H1 (cell line): ENCODE measurements around the gene FGF19. TPM values are rescaled to one million over a fixed set of nuclear protein-coding genes. Genes with fewer than 3 reads are reported as not detected.
A peak's percentile ranks its signal among the peaks of the same experiment; 100 is the strongest.

Experiments used
- CTCF ChIA-PET: fragments of 300-600 bp; sonication (Branson Sonifier 250); formaldehyde crosslinking; loops from one replicate; lab custom pipeline; 2021; ENCODE audit not compliant: partially characterized antibody; lab: Charles Lee
- POLR2A ChIA-PET: fragments of 300-600 bp; sonication (Branson Sonifier 250); formaldehyde crosslinking; loops from one replicate; lab custom pipeline; 2021; ENCODE audit warnings: inconsistent platforms; ENCODE audit not compliant: partially characterized antibody; lab: Charles Lee
- DNase-seq, 2 experiments: peaks; one replicate each; pipeline versions ENCODE4 v3.0.0 to v3.0.0-alpha.2; 2010 to 2022; ENCODE audit warnings: low spot score in 2 of 2, low read depth in 1 of 2, mixed read lengths in 1 of 2
- FAIRE-seq: peaks from 2 replicates; lab custom pipeline; 2011; peaks lifted over from hg19 to GRCh38; lab: Jason Lieb, UNC
- H2AFZ ChIP-seq: 2 replicates; pipeline ENCODE4 v1.8.1; 2012; ENCODE audit warnings: low read length, inconsistent platforms
- H2AK5ac ChIP-seq: 2 replicates; pipeline ENCODE4 v1.6.1; 2013; ENCODE audit warnings: low read depth, low read length
- H2BK120ac ChIP-seq: replicated peaks from 2 replicates; pipeline ENCODE3; 2013; ENCODE audit warnings: low read depth, low read length, inconsistent platforms
- H2BK12ac ChIP-seq: 2 replicates; pipeline ENCODE4 v1.6.1; 2013; ENCODE audit warnings: low read depth, low read length
- H2BK15ac ChIP-seq: 2 replicates; pipeline ENCODE4 v1.6.1; 2013; ENCODE audit warnings: low read length
- H2BK20ac ChIP-seq: 2 replicates; pipeline ENCODE4 v1.6.1; 2013; ENCODE audit warnings: low read length
- H2BK5ac ChIP-seq: 2 replicates; pipeline ENCODE4 v1.6.1; 2013; ENCODE audit warnings: low read depth, low read length
- H3K14ac ChIP-seq: 2 replicates; pipeline ENCODE4 v1.6.1; 2013; ENCODE audit warnings: inconsistent platforms; ENCODE audit not compliant: insufficient read length
- H3K18ac ChIP-seq: 2 replicates; pipeline ENCODE4 v1.6.1; 2013; ENCODE audit warnings: low read length; ENCODE audit errors: extremely low read depth
- H3K23ac ChIP-seq: 2 replicates; pipeline ENCODE4 v1.6.1; 2013; ENCODE audit warnings: inconsistent platforms; ENCODE audit not compliant: insufficient read length
- H3K23me2 ChIP-seq: 2 replicates; pipeline ENCODE4 v1.6.1; 2013; ENCODE audit warnings: low read depth, low read length
- H3K27ac ChIP-seq: 2 replicates; pipeline ENCODE4 v1.6.1; 2011; ENCODE audit warnings: low read depth, low read length, inconsistent platforms
- H3K27me3 ChIP-seq, 4 experiments: replicated peaks in 1 of 4; 1 replicate in 1 of 4; 2 replicates in 3 of 4; pipeline versions ENCODE4 v1.6.1 to v1.8.1; 2011 to 2013; ENCODE audit warnings: low read length in 3 of 4, mild to moderate bottlenecking in 3 of 4, inconsistent platforms in 2 of 4, mixed read lengths in 2 of 4, moderate library complexity in 1 of 4; ENCODE audit not compliant: control insufficient read depth in 3 of 4, insufficient read depth in 3 of 4; ENCODE audit errors: extremely low read depth in 1 of 4
- H3K36me3 ChIP-seq, 4 experiments: 2 replicates each; pipeline versions ENCODE4 v1.6.1 to v1.8.1; 2011 to 2013; ENCODE audit warnings: mild to moderate bottlenecking in 4 of 4, low read length in 3 of 4, moderate library complexity in 2 of 4, control low read depth in 1 of 4, inconsistent platforms in 1 of 4; ENCODE audit not compliant: insufficient read depth in 4 of 4, control insufficient read depth in 2 of 4
- H3K4ac ChIP-seq: replicated peaks from 2 replicates; pipeline ENCODE3; 2013; ENCODE audit warnings: low read length, low read depth, mixed read lengths, inconsistent platforms; ENCODE audit not compliant: insufficient read length
- H3K4me1 ChIP-seq, 4 experiments: replicated peaks in 1 of 4; 1 replicate in 1 of 4; 2 replicates in 3 of 4; pipeline versions ENCODE4 v1.6.1 to v1.8.1; 2011 to 2013; ENCODE audit warnings: low read length in 3 of 4, inconsistent platforms in 2 of 4, mixed read lengths in 1 of 4; ENCODE audit not compliant: insufficient read depth in 4 of 4, control insufficient read depth in 3 of 4
- H3K4me2 ChIP-seq, 2 experiments: 2 replicates each; pipeline versions ENCODE4 v1.6.1 to v1.8.1; 2011 to 2013; ENCODE audit warnings: low read depth in 2 of 2, low read length in 2 of 2, control low read depth in 1 of 2, inconsistent platforms in 1 of 2, mild to moderate bottlenecking in 1 of 2; ENCODE audit not compliant: insufficient read depth in 1 of 2
- H3K4me3 ChIP-seq, 4 experiments: fragments of 200-600, 300-600 bp in 1 of 4; sonication (generic), shearing (Covaris generic), sonication (Bioruptor Twin) in 1 of 4; 2 replicates each; pipeline versions ENCODE4 v1.5.1 to v1.8.1; 2011 to 2016; ENCODE audit warnings: low read length in 4 of 4, low read depth in 3 of 4, control low read depth in 2 of 4, inconsistent platforms in 2 of 4, mild to moderate bottlenecking in 2 of 4, mixed read lengths in 1 of 4, moderate library complexity in 1 of 4; ENCODE audit not compliant: insufficient read depth in 2 of 4; ENCODE audit errors: extremely low read depth in 1 of 4
- H3K56ac ChIP-seq: replicated peaks from 2 replicates; pipeline ENCODE3; 2013; ENCODE audit warnings: low read depth, mild to moderate bottlenecking, mixed read lengths, low read length, inconsistent platforms; ENCODE audit not compliant: insufficient read length
- H3K79me1 ChIP-seq: 2 replicates; pipeline ENCODE4 v1.6.1; 2013; ENCODE audit warnings: low read depth, low read length, control low read depth
- H3K79me2 ChIP-seq, 2 experiments: 2 replicates each; pipeline versions ENCODE4 v1.6.1 to v1.8.1; 2012 to 2013; ENCODE audit warnings: low read length in 2 of 2, mild to moderate bottlenecking in 2 of 2, inconsistent platforms in 1 of 2; ENCODE audit not compliant: insufficient read depth in 2 of 2, control insufficient read depth in 1 of 2
- H3K9ac ChIP-seq, 4 experiments: replicated peaks in 1 of 4; 1 replicate in 1 of 4; 2 replicates in 3 of 4; pipeline versions ENCODE4 v1.6.1 to v1.8.1; 2011 to 2013; ENCODE audit warnings: low read depth in 3 of 4, low read length in 3 of 4, control low read depth in 2 of 4, mild to moderate bottlenecking in 2 of 4, moderate library complexity in 2 of 4, inconsistent platforms in 1 of 4; ENCODE audit errors: extremely low read depth in 1 of 4
- H3K9me3 ChIP-seq, 2 experiments: 2 replicates each; pipeline versions ENCODE4 v1.6.1 to v1.8.1; 2012 to 2013; ENCODE audit warnings: mild to moderate bottlenecking in 2 of 2, moderate library complexity in 2 of 2, control low read depth in 1 of 2, inconsistent platforms in 1 of 2, low read depth in 1 of 2, low read length in 1 of 2, mixed read lengths in 1 of 2; ENCODE audit not compliant: insufficient read depth in 2 of 2
- H4K20me1 ChIP-seq, 2 experiments: replicated peaks in 1 of 2; 2 replicates each; pipeline versions ENCODE3 to v1.8.1; 2011 to 2013; ENCODE audit warnings: inconsistent platforms in 2 of 2, low read length in 2 of 2, mild to moderate bottlenecking in 1 of 2; ENCODE audit not compliant: insufficient read depth in 2 of 2, control insufficient read depth in 1 of 2
- H4K5ac ChIP-seq: 2 replicates; pipeline ENCODE4 v1.6.1; 2013; ENCODE audit warnings: low read length, low read depth, mixed read lengths, inconsistent platforms; ENCODE audit not compliant: insufficient read length
- H4K8ac ChIP-seq: 2 replicates; pipeline ENCODE4 v1.8.0; 2013; ENCODE audit warnings: mild to moderate bottlenecking, moderate library complexity, low read length, inconsistent platforms; ENCODE audit not compliant: insufficient read depth; ENCODE audit errors: extremely low read depth
- H4K91ac ChIP-seq: replicated peaks from 2 replicates; pipeline ENCODE3; 2013; ENCODE audit warnings: low read length, mixed read lengths, inconsistent platforms; ENCODE audit not compliant: insufficient read length
- CBX8 ChIP-seq: fragments of 300-800, 300-1000 bp; sonication (generic); IDR thresholded peaks from 2 replicates; pipeline ENCODE4 v1.7.1; 2016; ENCODE audit warnings: low read depth, low read length, borderline replicate concordance
- WGBS, 2 experiments: shearing (Covaris generic) in 1 of 2; methylation state at CpG; one replicate each; pipeline versions ENCODE4 v1.1.6 to v1.1.7; 2013 to 2015; ENCODE audit warnings: low lambda C conversion rate in 2 of 2, mixed read lengths in 2 of 2, inconsistent platforms in 1 of 2, low coverage in 1 of 2, missing lambda C conversion rate in 1 of 2; ENCODE audit not compliant: insufficient replicate concordance in 2 of 2, insufficient coverage in 1 of 2, insufficient read length in 1 of 2; ENCODE audit errors: extremely low coverage in 1 of 2, missing lambda C conversion rate in 1 of 2; 5-methylcytosine and 5-hydroxymethylcytosine counted together
- polyA plus RNA-seq, 7 experiments: library from polyadenylated mRNA; depleted of rRNA in 3 of 7; stranded (reverse) in 5 of 7; unstranded in 2 of 7; fragments of >200 nt in 5 of 7; fragments of 200-250 nt in 2 of 7; gene quantifications; 1 replicate in 5 of 7; 2 replicates in 1 of 7; 4 replicates in 1 of 7; pipeline versions ENCODE4 v1.2.1 to v1.2.3, GENCODE V29; 2011 to 2013; ENCODE audit warnings: missing spikeins in 2 of 7, mixed read lengths in 2 of 7
- total RNA-seq: library from RNA; stranded (reverse); fragmentation: NEBNext Ultra II Directional; extraction: Animal tissue kit (Norgen Biotek cat#: 25700); gene quantifications from 2 replicates; pipeline ENCODE4 v1.2.1, GENCODE V29; 2021

FGF19 gene
- total and polyA plus RNA-seq, 2 of the 8 experiments (the other 6 are each of a cell fraction or from before 2014, with no cell fraction given): 9.6 to 14.8 TPM

GRCh38 chr11:69659591-69659990 is 44.2 kb downstream of the FGF19 start:
- DNase-seq (no peak), FAIRE-seq (no peak)
- H2BK12ac ChIP-seq: 0 out of 2 replicates have a peak overlapping the region, but pooled peaks have one; percentile 4
- H4K20me1 ChIP-seq: peaks cover 0 to 2% of the 10 kb centered on the region in 2 experiments
- no peak overlapping the region for H3K4me3 ChIP-seq
- H3K9me3 ChIP-seq: no peaks in the 10 kb centered on the region
- no peak overlapping the region for H3K23ac ChIP-seq
- H2AFZ ChIP-seq: no peak overlapping the region
- no peaks in the 10 kb centered on the region for H3K23me2 ChIP-seq
- no peaks in the 10 kb centered on the region for H3K79me1 ChIP-seq
- no peak overlapping the region for H2BK5ac ChIP-seq
- peaks cover 0 to under 1% (median under 1%) of the 10 kb centered on the region in 4 experiments; a peak in 2 of 8 replicates for H3K36me3 ChIP-seq
- no peak overlapping the region for H2AK5ac ChIP-seq
- ChIA-PET POLR2A (interaction anchor here (10.9 kb wide), 1 partner anchor 19 kb away, joined by 197 read pairs; the partner anchor contains the start of gene CCND1), CTCF (interaction anchor here (1.0 to 8.4 kb wide), 9 partner anchors 10 to 558 kb away, joined by 3 to 81 read pairs (median 4); partner anchors contain the start of gene LTO1)
- 95% methylated on average over 12 of the region's 12 CpGs; no CpG with 5 or more reads in 1 of the 2 experiments for WGBS, 2 experiments
- H3K79me2 ChIP-seq: no peaks in the 10 kb centered on the region
- no peak overlapping the region for H4K5ac ChIP-seq
- no peak overlapping the region for H3K18ac ChIP-seq
- H3K4me1 ChIP-seq: peaks cover 5 to 16% (median 13%) of the 10 kb centered on the region in 4 experiments
- no peak overlapping the region for H3K9ac ChIP-seq
- H2BK120ac ChIP-seq: no peak overlapping the region
- H3K4me2 ChIP-seq: no peak overlapping the region
- no peak overlapping the region for H2BK15ac ChIP-seq
- no peak overlapping the region for H4K8ac ChIP-seq
- H3K56ac ChIP-seq: no peak overlapping the region
- H4K91ac ChIP-seq: no peak overlapping the region
- no peak overlapping the region for H3K14ac ChIP-seq
- no peak overlapping the region for H2BK20ac ChIP-seq
- no peaks in the 10 kb centered on the region; a peak in 1 of 7 replicates for H3K27me3 ChIP-seq
- H3K4ac ChIP-seq: no peak overlapping the region
- TF ChIP-seq CBX8: no peak
- no peak overlapping the region for H3K27ac ChIP-seq
